ENCODE data around the gene MRPL1.

MRPL1 gene

GRCh38 chr4:77950203-77950602, 87.6 kb downstream of the MRPL1 start:
- no peak for DNase-seq (ENCODE audit: low read depth, low spot score)
- TF ChIP-seq, protein P1, sequence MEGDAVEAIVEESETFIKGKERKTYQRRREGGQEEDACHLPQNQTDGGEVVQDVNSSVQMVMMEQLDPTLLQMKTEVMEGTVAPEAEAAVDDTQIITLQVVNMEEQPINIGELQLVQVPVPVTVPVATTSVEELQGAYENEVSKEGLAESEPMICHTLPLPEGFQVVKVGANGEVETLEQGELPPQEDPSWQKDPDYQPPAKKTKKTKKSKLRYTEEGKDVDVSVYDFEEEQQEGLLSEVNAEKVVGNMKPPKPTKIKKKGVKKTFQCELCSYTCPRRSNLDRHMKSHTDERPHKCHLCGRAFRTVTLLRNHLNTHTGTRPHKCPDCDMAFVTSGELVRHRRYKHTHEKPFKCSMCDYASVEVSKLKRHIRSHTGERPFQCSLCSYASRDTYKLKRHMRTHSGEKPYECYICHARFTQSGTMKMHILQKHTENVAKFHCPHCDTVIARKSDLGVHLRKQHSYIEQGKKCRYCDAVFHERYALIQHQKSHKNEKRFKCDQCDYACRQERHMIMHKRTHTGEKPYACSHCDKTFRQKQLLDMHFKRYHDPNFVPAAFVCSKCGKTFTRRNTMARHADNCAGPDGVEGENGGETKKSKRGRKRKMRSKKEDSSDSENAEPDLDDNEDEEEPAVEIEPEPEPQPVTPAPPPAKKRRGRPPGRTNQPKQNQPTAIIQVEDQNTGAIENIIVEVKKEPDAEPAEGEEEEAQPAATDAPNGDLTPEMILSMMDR (IDR thresholded peaks at IDR 0.05; ENCODE audit: insufficient read depth, low read length, missing control alignments) = no peak
- POLR2A ChIA-PET = no interaction called here
- CTCF ChIA-PET = interaction anchor here (0.8 to 1.0 kb wide), 2 partner anchors 10 to 13 kb away, joined by 3 to 7 read pairs; no protein-coding TSS in a partner anchor
- H3K4me3 ChIP-seq (ENCODE audit: low read depth, low read length) = no peak overlapping the region

GRCh38 chr4:77952457-77952856, 89.8 kb downstream of the MRPL1 start:
- TF ChIP-seq, protein P1 (IDR thresholded peaks at IDR 0.05; ENCODE audit: insufficient read depth, low read length, missing control alignments) = no peak
- no peak overlapping the region for H3K4me3 ChIP-seq (ENCODE audit: low read depth, low read length)
- ChIA-PET POLR2A (no interaction called here), CTCF (no interaction called here)
- no peak for DNase-seq (ENCODE audit: low read depth, low spot score)

DNA sequence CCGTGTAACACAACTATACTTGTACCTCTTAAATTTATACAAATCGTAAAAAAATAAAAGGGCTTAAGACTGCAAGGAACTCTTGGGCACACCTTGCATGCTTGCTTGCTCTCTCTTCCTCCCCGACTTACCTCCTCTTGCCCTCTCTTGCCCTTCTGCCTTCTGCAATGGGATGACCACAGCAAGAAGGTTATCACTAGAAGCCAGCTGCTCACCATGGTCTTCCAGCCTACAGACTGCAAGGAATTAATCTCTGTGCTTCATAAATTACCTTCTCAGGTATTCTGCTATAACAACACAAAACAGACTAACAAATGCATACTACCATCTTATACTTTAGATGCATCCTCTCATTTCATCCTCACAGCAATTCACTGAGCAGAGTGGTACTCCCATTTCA, 92.1 kb downstream of the MRPL1 start:
- ChIA-PET CTCF (interaction anchor here (1.0 kb wide), 1 partner anchor 562 kb away, joined by 3 read pairs; no protein-coding TSS in a partner anchor), POLR2A (no interaction called here)
- H3K4me3 ChIP-seq (ENCODE audit: low read depth, low read length) = no peak overlapping the region
- DNase-seq (ENCODE audit: low read depth, low spot score) = no peak
- TF ChIP-seq, protein P1 (IDR thresholded peaks at IDR 0.05; ENCODE audit: insufficient read depth, low read length, missing control alignments) = no peak

DNA sequence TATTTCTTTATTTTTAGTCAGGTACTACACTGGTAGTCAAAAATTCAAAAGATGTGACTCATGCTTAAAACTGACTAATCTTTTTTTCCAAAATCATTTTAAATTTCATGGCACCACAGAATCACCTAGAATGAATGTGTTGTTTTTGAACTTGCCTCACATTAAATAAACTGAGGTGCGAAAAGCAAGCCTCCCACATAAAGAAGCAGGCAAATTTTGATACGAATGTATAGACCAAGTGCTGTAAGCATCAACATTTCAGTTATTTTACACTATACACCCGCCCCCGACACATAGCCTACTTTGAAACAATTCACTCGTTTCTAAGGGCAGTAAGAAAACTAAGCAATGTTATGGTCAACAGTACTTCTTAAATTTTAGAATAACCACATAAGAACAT, 94.3 kb downstream of the MRPL1 start:
- CTCF ChIA-PET = no interaction called here
- H3K4me3 ChIP-seq (ENCODE audit: low read depth, low read length) = no peak overlapping the region
- TF ChIP-seq, protein P1 (IDR thresholded peaks at IDR 0.05; ENCODE audit: insufficient read depth, low read length, missing control alignments) = no peak
- POLR2A ChIA-PET = no interaction called here
- DNase-seq (ENCODE audit: low read depth, low spot score) = no peak

- POLR2A ChIA-PET = no interaction called here
Observed at GRCh38 chr4:77958897-77959296, 96.3 kb downstream of the MRPL1 start.

GRCh38 chr4:77959566-77960338, 97.1 kb downstream of the MRPL1 start:
- POLR2A ChIA-PET = no interaction called here

More at GRCh38 chr4:77958897-77959296, 96.3 kb downstream of the MRPL1 start:
- no peak for DNase-seq (ENCODE audit: low read depth, low spot score)
- CTCF ChIA-PET = interaction anchor here (0.6 to 4.3 kb wide), 13 partner anchors 8 to 1029 kb away, joined by 3 to 48 read pairs (median 6); no protein-coding TSS in a partner anchor
- TF ChIP-seq, protein P1 (IDR thresholded peaks at IDR 0.05; ENCODE audit: insufficient read depth, low read length, missing control alignments) = no peak
- no peak overlapping the region for H3K4me3 ChIP-seq (ENCODE audit: low read depth, low read length)

More at GRCh38 chr4:77959566-77960338, 97.1 kb downstream of the MRPL1 start:
- CTCF ChIA-PET = interaction anchor here (0.7 to 4.3 kb wide), 22 partner anchors 9 to 1028 kb away, joined by 3 to 48 read pairs (median 4); no protein-coding TSS in a partner anchor
- peak; percentile 5 for DNase-seq (ENCODE audit: low read depth, low spot score)
- TF ChIP-seq, protein P1 (IDR thresholded peaks at IDR 0.05; ENCODE audit: insufficient read depth, low read length, missing control alignments) = peak; percentile 46
- H3K4me3 ChIP-seq (ENCODE audit: low read depth, low read length) = no peak overlapping the region

Measured in AG04449 (cell line).